Calu3 (cell line): Measurements from ENCODE around the gene PPP4R2. TPM values are rescaled to one million over a fixed set of nuclear protein-coding genes. Genes with fewer than 3 reads are reported as not detected.

Experiments used
- BruUV-seq: library from RNA; stranded (reverse); fragments of 400-500 nt; replicated peaks from 2 replicates; lab custom pipeline; 2021; lab: Mats Ljungman, UMichigan
- CTCF ChIA-PET: fragments of 300-600 bp; sonication (Branson Sonifier 250); formaldehyde crosslinking; loops from one replicate; lab custom pipeline; 2022; ENCODE audit warnings: antibody characterized with exemption; lab: Charles Lee
- DNase-seq: peaks from one replicate; pipeline ENCODE4 v3.0.0; 2022
- H3K27ac Mint-ChIP-seq: one replicate; pipeline ENCODE4 v1.8.0; 2022; ENCODE audit warnings: mixed read lengths; ENCODE audit not compliant: unreplicated experiment
- H3K27me3 Mint-ChIP-seq: one replicate; pipeline ENCODE4 v1.8.0; 2022; ENCODE audit warnings: mixed read lengths; ENCODE audit not compliant: unreplicated experiment
- H3K36me3 Mint-ChIP-seq: one replicate; pipeline ENCODE4 v1.8.0; 2022; ENCODE audit warnings: mild to moderate bottlenecking, moderate library complexity, mixed read lengths; ENCODE audit not compliant: insufficient read depth, unreplicated experiment
- H3K4me1 Mint-ChIP-seq: one replicate; pipeline ENCODE4 v1.8.0; 2022; ENCODE audit warnings: mild to moderate bottlenecking, low read depth, mixed read lengths; ENCODE audit not compliant: unreplicated experiment
- H3K4me3 Mint-ChIP-seq: one replicate; pipeline ENCODE4 v1.8.0; 2022; ENCODE audit warnings: mild to moderate bottlenecking, low read depth, moderate library complexity, mixed read lengths; ENCODE audit not compliant: unreplicated experiment
- H3K9me3 Mint-ChIP-seq: one replicate; pipeline ENCODE4 v1.8.0; 2022; ENCODE audit warnings: low read depth, mixed read lengths; ENCODE audit not compliant: unreplicated experiment
- intact Hi-C: fragments of 100-400 bp; cut with micrococcal nuclease; formaldehyde crosslinking; loops from one replicate; pipeline ENCODE4 v1.10.0; 2022; ENCODE audit not compliant: unreplicated experiment
- total RNA-seq: library from RNA; stranded (reverse); gene quantifications from 2 replicates; pipeline ENCODE4 v1.2.3, GENCODE V29; 2022
- TF ChIP-seq, protein P1 (sequence below): fragments of 200-600 bp; IDR thresholded peaks from one replicate; pipeline ENCODE4 v1.8.0; 2022; ENCODE audit warnings: antibody characterized with exemption; ENCODE audit not compliant: unreplicated experiment

The PPP4R2 gene
- total RNA-seq, 1 experiment from 2014 or later = 89.0 TPM

DNA sequence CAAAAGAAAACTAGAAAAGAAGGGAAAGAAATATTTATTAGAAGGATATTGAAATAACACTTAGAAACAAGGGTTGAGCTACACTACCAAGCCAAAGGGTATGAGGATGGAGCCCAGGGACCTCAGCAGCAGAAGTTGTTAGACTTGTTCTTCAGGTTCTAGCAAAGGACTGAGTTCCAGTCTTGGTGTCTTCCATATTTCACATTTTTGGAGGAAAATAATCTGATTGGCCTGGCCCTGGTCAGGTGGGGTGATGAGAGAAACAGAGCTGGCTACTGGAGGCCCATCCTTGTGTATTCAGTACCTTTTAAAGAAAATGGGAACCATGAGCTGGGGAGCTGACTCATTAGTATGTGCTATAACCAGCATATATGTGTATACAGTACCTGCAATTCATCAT is 28.2 kb downstream of the PPP4R2 start:
- intact Hi-C loops = loop anchor here (5.0 kb wide), 1 partner anchor 32 kb away; no protein-coding TSS in a partner anchor
- no peaks in the 10 kb centered on the region for H3K27me3 Mint-ChIP-seq
- BruUV-seq = no TSS peak
- TF ChIP-seq, protein P1, sequence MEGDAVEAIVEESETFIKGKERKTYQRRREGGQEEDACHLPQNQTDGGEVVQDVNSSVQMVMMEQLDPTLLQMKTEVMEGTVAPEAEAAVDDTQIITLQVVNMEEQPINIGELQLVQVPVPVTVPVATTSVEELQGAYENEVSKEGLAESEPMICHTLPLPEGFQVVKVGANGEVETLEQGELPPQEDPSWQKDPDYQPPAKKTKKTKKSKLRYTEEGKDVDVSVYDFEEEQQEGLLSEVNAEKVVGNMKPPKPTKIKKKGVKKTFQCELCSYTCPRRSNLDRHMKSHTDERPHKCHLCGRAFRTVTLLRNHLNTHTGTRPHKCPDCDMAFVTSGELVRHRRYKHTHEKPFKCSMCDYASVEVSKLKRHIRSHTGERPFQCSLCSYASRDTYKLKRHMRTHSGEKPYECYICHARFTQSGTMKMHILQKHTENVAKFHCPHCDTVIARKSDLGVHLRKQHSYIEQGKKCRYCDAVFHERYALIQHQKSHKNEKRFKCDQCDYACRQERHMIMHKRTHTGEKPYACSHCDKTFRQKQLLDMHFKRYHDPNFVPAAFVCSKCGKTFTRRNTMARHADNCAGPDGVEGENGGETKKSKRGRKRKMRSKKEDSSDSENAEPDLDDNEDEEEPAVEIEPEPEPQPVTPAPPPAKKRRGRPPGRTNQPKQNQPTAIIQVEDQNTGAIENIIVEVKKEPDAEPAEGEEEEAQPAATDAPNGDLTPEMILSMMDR = no peak
- H3K4me3 Mint-ChIP-seq = no peak overlapping the region
- DNase-seq = peak; percentile 35
- peaks cover 3% of the 10 kb centered on the region for H3K9me3 Mint-ChIP-seq
- peak overlapping the region; percentile 79 for H3K27ac Mint-ChIP-seq
- CTCF ChIA-PET = interaction anchor here (0.5 to 0.6 kb wide), 3 partner anchors 10 to 584 kb away, joined by 3 to 11 read pairs (median 3); no protein-coding TSS in a partner anchor
- peaks cover 14% of the 10 kb centered on the region for H3K36me3 Mint-ChIP-seq
- peaks cover 40% of the 10 kb centered on the region for H3K4me1 Mint-ChIP-seq

DNA sequence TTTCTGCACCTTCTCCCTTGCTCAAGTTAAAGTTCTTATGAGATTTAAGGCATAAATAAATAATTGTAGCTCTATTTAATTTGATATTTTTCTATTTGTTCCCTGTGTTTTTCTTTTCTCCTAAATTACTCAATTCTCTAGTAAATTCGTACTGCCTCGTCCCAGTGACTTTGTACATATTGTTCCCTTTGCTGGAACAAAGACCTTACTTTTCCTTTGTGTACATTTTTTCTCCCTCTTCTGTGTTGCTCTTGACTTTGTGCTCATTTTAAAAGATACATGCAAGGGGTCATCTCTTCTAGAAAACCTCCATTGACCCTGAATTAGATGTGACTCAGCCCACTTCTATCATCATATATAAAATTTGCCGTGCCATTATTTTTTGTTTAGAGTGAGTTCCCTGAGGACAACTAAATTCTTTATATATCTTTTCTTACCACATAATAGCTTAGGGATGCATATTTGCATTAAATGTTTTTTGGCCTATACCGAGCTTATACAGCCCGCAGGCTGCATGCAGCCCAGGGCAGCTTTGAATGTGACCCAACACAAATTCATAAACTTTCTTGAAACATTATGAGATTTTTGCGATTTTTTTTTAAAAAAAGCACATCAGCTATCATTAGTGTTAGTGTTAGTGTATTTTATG is 29.6 kb downstream of the PPP4R2 start:
- Mint-ChIP-seq H3K9me3 (peaks cover 3% of the 10 kb centered on the region), H3K4me3 (no peak overlapping the region), H3K4me1 (peaks cover 43% of the 10 kb centered on the region), H3K36me3 (peaks cover 14% of the 10 kb centered on the region), H3K27ac (no peak overlapping the region), H3K27me3 (no peaks in the 10 kb centered on the region)
- no TSS peak for BruUV-seq
- no peak for DNase-seq
- TF ChIP-seq, protein P1 = no peak
- CTCF ChIA-PET = no interaction called here
- intact Hi-C loops = no loop called here

DNA sequence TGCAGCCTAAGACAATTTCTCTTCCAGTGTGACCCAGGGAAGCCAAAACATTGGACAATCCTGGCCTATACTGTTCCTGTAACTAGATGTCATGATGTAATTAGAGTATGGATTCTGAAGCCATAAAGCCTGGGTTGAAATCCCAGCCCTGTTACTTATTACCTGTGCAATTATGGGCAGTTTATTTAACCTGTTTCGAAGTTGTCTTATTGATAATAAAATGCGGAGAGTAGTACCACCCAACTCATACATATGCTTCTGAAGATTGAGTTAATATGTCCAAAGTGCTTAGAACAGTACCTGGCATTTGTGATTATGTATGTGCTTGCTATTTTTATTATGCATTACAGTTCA is 30.1 kb downstream of the PPP4R2 start:
- peaks cover 3% of the 10 kb centered on the region for H3K9me3 Mint-ChIP-seq
- H3K36me3 Mint-ChIP-seq = peaks cover 14% of the 10 kb centered on the region
- H3K27ac Mint-ChIP-seq = no peak overlapping the region
- H3K4me1 Mint-ChIP-seq = peaks cover 43% of the 10 kb centered on the region
- no peak overlapping the region for H3K4me3 Mint-ChIP-seq
- no TSS peak for BruUV-seq
- TF ChIP-seq, protein P1 = no peak
- no peak for DNase-seq
- H3K27me3 Mint-ChIP-seq = no peaks in the 10 kb centered on the region
- intact Hi-C loops = no loop called here
- CTCF ChIA-PET = no interaction called here

DNA sequence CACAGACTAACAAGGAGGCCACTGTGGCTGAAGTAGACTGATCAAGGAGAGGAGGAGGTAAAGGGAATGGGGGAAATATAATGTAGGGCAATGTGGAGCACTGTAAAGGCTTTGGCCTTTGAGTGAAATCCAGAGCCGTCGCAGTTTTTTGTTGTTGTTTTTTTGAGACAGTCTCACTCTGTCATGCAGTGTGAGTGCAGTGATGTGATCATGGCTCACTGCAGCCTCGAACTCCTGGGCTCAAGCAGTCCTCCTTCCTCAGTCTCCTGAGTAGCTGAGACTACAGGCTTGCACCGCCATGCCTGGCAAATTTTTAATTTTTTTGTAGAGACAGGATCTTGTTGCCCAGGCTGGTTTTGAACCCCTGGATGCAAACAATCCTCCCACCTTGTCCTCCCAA is 32.2 kb downstream of the PPP4R2 start:
- no peak for DNase-seq
- TF ChIP-seq, protein P1 = no peak
- peak overlapping the region; percentile 50 for H3K27ac Mint-ChIP-seq
- CTCF ChIA-PET = interaction anchor here (0.7 kb wide), 1 partner anchor 27 kb away, joined by 4 read pairs; no protein-coding TSS in a partner anchor
- intact Hi-C loops = no loop called here
- BruUV-seq = no TSS peak
- H3K9me3 Mint-ChIP-seq = peaks cover 3% of the 10 kb centered on the region
- H3K27me3 Mint-ChIP-seq = no peaks in the 10 kb centered on the region
- peaks cover 51% of the 10 kb centered on the region for H3K4me1 Mint-ChIP-seq
- peaks cover 17% of the 10 kb centered on the region for H3K36me3 Mint-ChIP-seq
- no peak overlapping the region for H3K4me3 Mint-ChIP-seq
